ENCODE data around the gene PDLIM4.

PDLIM4 gene

GRCh38 chr5:132265336-132266030, 8.0 kb downstream of the PDLIM4 start:
- Histone ChIP-seq H3K9me3 (ENCODE audit: control insufficient read depth, low read length) (no peaks in the 10 kb centered on the region), H3K4me3 (ENCODE audit: low read depth, low read length) (no peak overlapping the region), H3K79me2 (no peaks in the 10 kb centered on the region), H3K4me1 (peaks cover 15% of the 10 kb centered on the region), H3K27me3 (ENCODE audit: control insufficient read depth, insufficient read depth, low read length) (no peaks in the 10 kb centered on the region), H3K27ac (peak overlapping the region; percentile 40), H2AFZ (peak overlapping the region; percentile 52), H3K9ac (no peak overlapping the region), H3K4me2 (ENCODE audit: low read length) (no peak overlapping the region), H3K36me3 (ENCODE audit: control insufficient read depth, insufficient read depth, low read length) (no peaks in the 10 kb centered on the region)
- TF ChIP-seq, protein P1, sequence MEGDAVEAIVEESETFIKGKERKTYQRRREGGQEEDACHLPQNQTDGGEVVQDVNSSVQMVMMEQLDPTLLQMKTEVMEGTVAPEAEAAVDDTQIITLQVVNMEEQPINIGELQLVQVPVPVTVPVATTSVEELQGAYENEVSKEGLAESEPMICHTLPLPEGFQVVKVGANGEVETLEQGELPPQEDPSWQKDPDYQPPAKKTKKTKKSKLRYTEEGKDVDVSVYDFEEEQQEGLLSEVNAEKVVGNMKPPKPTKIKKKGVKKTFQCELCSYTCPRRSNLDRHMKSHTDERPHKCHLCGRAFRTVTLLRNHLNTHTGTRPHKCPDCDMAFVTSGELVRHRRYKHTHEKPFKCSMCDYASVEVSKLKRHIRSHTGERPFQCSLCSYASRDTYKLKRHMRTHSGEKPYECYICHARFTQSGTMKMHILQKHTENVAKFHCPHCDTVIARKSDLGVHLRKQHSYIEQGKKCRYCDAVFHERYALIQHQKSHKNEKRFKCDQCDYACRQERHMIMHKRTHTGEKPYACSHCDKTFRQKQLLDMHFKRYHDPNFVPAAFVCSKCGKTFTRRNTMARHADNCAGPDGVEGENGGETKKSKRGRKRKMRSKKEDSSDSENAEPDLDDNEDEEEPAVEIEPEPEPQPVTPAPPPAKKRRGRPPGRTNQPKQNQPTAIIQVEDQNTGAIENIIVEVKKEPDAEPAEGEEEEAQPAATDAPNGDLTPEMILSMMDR (IDR thresholded peaks at IDR 0.05), result no peak

- TF ChIP-seq, protein P1 (IDR thresholded peaks at IDR 0.05), result no peak
- H3K4me3 ChIP-seq (ENCODE audit: low read depth, low read length), result no peak overlapping the region
- no peak overlapping the region for H3K4me2 ChIP-seq (ENCODE audit: low read length)
- peak overlapping the region; percentile 52 for H2AFZ ChIP-seq
- no peaks in the 10 kb centered on the region for H3K79me2 ChIP-seq
- peak overlapping the region; percentile 40 for H3K27ac ChIP-seq
- peaks cover 15% of the 10 kb centered on the region for H3K4me1 ChIP-seq
- H3K27me3 ChIP-seq (ENCODE audit: control insufficient read depth, insufficient read depth, low read length), result no peaks in the 10 kb centered on the region
- no peak overlapping the region for H3K9ac ChIP-seq
- no peaks in the 10 kb centered on the region for H3K9me3 ChIP-seq (ENCODE audit: control insufficient read depth, low read length)
- H3K36me3 ChIP-seq (ENCODE audit: control insufficient read depth, insufficient read depth, low read length), result no peaks in the 10 kb centered on the region
Observed at GRCh38 chr5:132266031-132266835, 8.7 kb downstream of the PDLIM4 start.

DNA sequence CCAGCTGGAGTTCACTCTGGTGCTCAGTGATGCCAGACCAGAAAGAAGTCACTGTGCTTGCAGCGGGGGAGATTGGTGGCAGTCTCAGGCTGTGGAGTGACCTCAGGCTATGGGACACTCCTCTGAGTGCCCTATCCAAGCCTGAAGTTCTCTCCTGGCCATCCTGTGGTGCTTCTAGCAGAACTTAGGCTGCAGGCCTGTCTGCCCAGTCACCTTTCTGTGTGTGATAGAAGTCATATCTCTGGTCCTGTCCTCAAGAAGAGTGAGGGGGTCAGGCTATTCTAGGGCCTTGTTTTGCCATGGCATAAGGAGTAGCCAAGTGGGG, 9.3 kb downstream of the PDLIM4 start:
- Histone ChIP-seq H2AFZ (no peak overlapping the region), H3K79me2 (no peaks in the 10 kb centered on the region), H3K4me2 (ENCODE audit: low read length) (no peak overlapping the region), H3K27me3 (ENCODE audit: control insufficient read depth, insufficient read depth, low read length) (no peaks in the 10 kb centered on the region), H3K27ac (no peak overlapping the region), H3K9me3 (ENCODE audit: control insufficient read depth, low read length) (no peaks in the 10 kb centered on the region), H3K4me1 (peaks cover 15% of the 10 kb centered on the region), H3K9ac (no peak overlapping the region), H3K4me3 (ENCODE audit: low read depth, low read length) (no peak overlapping the region), H3K36me3 (ENCODE audit: control insufficient read depth, insufficient read depth, low read length) (no peaks in the 10 kb centered on the region)
- TF ChIP-seq, protein P1 (IDR thresholded peaks at IDR 0.05), result no peak

GRCh38 chr5:132267166-132267739, 9.8 kb downstream of the PDLIM4 start:
- no peak overlapping the region for H3K9ac ChIP-seq
- H3K27ac ChIP-seq, result no peak overlapping the region

More at GRCh38 chr5:132267166-132267739, 9.8 kb downstream of the PDLIM4 start:
- Histone ChIP-seq H2AFZ (no peak overlapping the region), H3K27me3 (ENCODE audit: control insufficient read depth, insufficient read depth, low read length) (no peaks in the 10 kb centered on the region), H3K9me3 (ENCODE audit: control insufficient read depth, low read length) (no peaks in the 10 kb centered on the region), H3K4me3 (ENCODE audit: low read depth, low read length) (no peak overlapping the region), H3K4me2 (ENCODE audit: low read length) (no peak overlapping the region), H3K4me1 (peaks cover 15% of the 10 kb centered on the region), H3K36me3 (ENCODE audit: control insufficient read depth, insufficient read depth, low read length) (no peaks in the 10 kb centered on the region), H3K79me2 (no peaks in the 10 kb centered on the region)
- TF ChIP-seq, protein P1 (IDR thresholded peaks at IDR 0.05), result no peak

Data from parathyroid adenoma (tissue), 2 donors.